Keratinocyte (primary cell): ENCODE results near the gene MEFV. TPM values are rescaled to one million over a fixed set of nuclear protein-coding genes. Genes with fewer than 3 reads are reported as not detected.

ENCODE experiments used
- DNase-seq: peaks from one replicate; pipeline ENCODE4 v3.0.0-alpha.2; 2011; ENCODE audit warnings: low read depth, missing footprints, low spot score
- FAIRE-seq: peaks from 2 replicates; lab custom pipeline; 2011; peaks lifted over from hg19 to GRCh38; lab: Jason Lieb, UNC
- H2AFZ ChIP-seq: 2 replicates; pipeline ENCODE4 v1.6.0; 2012; ENCODE audit warnings: low read length, control low read depth, inconsistent platforms; ENCODE audit not compliant: control insufficient read depth
- H3K27ac ChIP-seq: 2 replicates; pipeline ENCODE4 v1.5.1; 2011; ENCODE audit warnings: low read length; ENCODE audit not compliant: control insufficient read depth, insufficient read depth
- H3K27me3 ChIP-seq: 3 replicates; pipeline ENCODE4 v1.6.0; 2011; ENCODE audit warnings: low read length; ENCODE audit not compliant: control insufficient read depth, insufficient read depth; ENCODE audit errors: extremely low read depth
- H3K36me3 ChIP-seq, 2 experiments: 2 replicates in 1 of 2; 3 replicates in 1 of 2; pipeline ENCODE4 v1.5.1; 2011; ENCODE audit warnings: low read length in 2 of 2, mild to moderate bottlenecking in 1 of 2; ENCODE audit not compliant: control insufficient read depth in 2 of 2, insufficient read depth in 2 of 2; ENCODE audit errors: extremely low read depth in 1 of 2
- H3K4me1 ChIP-seq: 3 replicates; pipeline ENCODE4 v1.5.1; 2011; ENCODE audit warnings: low read length; ENCODE audit not compliant: control insufficient read depth, insufficient read depth; ENCODE audit errors: extremely low read depth
- H3K4me2 ChIP-seq: 3 replicates; pipeline ENCODE4 v1.6.0; 2011; ENCODE audit warnings: low read depth, low read length; ENCODE audit not compliant: control insufficient read depth, insufficient read depth; ENCODE audit errors: extremely low read depth
- H3K4me3 ChIP-seq, 3 experiments: fragments of 200-600 bp in 1 of 3; sonication (generic) in 1 of 3; 2 replicates in 2 of 3; 3 replicates in 1 of 3; pipeline ENCODE4 v1.5.1; 2011 to 2016; ENCODE audit warnings: low read length in 3 of 3, mild to moderate bottlenecking in 3 of 3, control low read depth in 2 of 3, inconsistent platforms in 1 of 3, low read depth in 1 of 3, mixed read lengths in 1 of 3, mixed run types in 1 of 3, moderate library complexity in 1 of 3; ENCODE audit not compliant: control insufficient read depth in 2 of 3, insufficient read depth in 2 of 3; ENCODE audit errors: extremely low read depth in 1 of 3
- H3K79me2 ChIP-seq: 2 replicates; pipeline ENCODE4 v1.6.0; 2012; ENCODE audit warnings: low read length; ENCODE audit not compliant: control insufficient read depth, insufficient read depth
- H3K9ac ChIP-seq: 3 replicates; pipeline ENCODE4 v1.6.0; 2011; ENCODE audit warnings: low read length; ENCODE audit not compliant: control insufficient read depth, insufficient read depth; ENCODE audit errors: extremely low read depth
- H3K9me1 ChIP-seq: 3 replicates; pipeline ENCODE4 v1.6.0; 2011; ENCODE audit warnings: low read length; ENCODE audit not compliant: control insufficient read depth, insufficient read depth; ENCODE audit errors: extremely low read depth
- H3K9me3 ChIP-seq: 2 replicates; pipeline ENCODE4 v1.5.1; 2012; ENCODE audit warnings: low read depth, low read length; ENCODE audit not compliant: control insufficient read depth
- H4K20me1 ChIP-seq: 3 replicates; pipeline ENCODE4 v1.6.0; 2011; ENCODE audit warnings: low read length; ENCODE audit not compliant: control insufficient read depth, insufficient read depth; ENCODE audit errors: extremely low read depth
- CTCF ChIP-seq, 3 experiments: IDR thresholded peaks in 1 of 3; conservative IDR thresholded peaks in 1 of 3; optimal IDR thresholded peaks in 1 of 3; 2 replicates in 2 of 3; 3 replicates in 1 of 3; pipeline versions ENCODE3 to v1.5.1; 2011; ENCODE audit warnings: low read length in 3 of 3, mild to moderate bottlenecking in 3 of 3, moderate library complexity in 2 of 3, control low read depth in 1 of 3, inconsistent platforms in 1 of 3; ENCODE audit not compliant: insufficient read depth in 2 of 3; ENCODE audit errors: extremely low read depth in 1 of 3
- EZH2 ChIP-seq: IDR thresholded peaks from one replicate; pipeline ENCODE4 v1.6.1; 2012; ENCODE audit warnings: inconsistent platforms, mild to moderate bottlenecking, low read length, moderate library complexity
- dilution Hi-C: fragments of 300-500 bp; cut with MboI; formaldehyde crosslinking; loops from one replicate; pipeline ENCODE4 v1.7.0; 2020; ENCODE audit warnings: low sequenced_read_pairs; ENCODE audit not compliant: extremely low pct_ligation_motif_present
- polyA plus RNA-seq, 5 experiments: library from polyadenylated mRNA; depleted of rRNA in 3 of 5; stranded (reverse) in 3 of 5; stranded (forward) in 1 of 5; unstranded in 1 of 5; fragments of >200 nt; gene quantifications; 1 replicate in 1 of 5; 2 replicates in 3 of 5; 3 replicates in 1 of 5; pipeline versions ENCODE4 v1.2.1 to v1.2.3, GENCODE V29; 2011 to 2012; ENCODE audit warnings: missing spikeins in 2 of 5, low read depth in 1 of 5, low replicate concordance in 1 of 5

Gene MEFV
- polyA plus RNA-seq, 1 donor (not counting 4 experiments of a cell fraction or from before 2014, with no cell fraction given): not detected

GRCh38 chr16:3281222-3281820, 24.9 kb upstream of the MEFV start:
- TF ChIP-seq CTCF (optimal IDR thresholded peaks at IDR 0.05 in 1 of 3, IDR thresholded peaks at IDR 0.05 in 1 of 3, conservative IDR thresholded peaks at IDR 0.05 in 1 of 3; ENCODE audit: extremely low read depth in 1 of 3, insufficient read depth in 2 of 3, low read length in 3 of 3) (no peak), EZH2 (no peak)
- no peak overlapping the region for H3K4me2 ChIP-seq

GRCh38 chr16:3276679-3277078, 20.2 kb upstream of the MEFV start:
- H3K36me3 ChIP-seq: no peaks in the 10 kb centered on the region
- no peak overlapping the region for H3K9ac ChIP-seq
- H3K4me3 ChIP-seq: no peak overlapping the region
- H3K27me3 ChIP-seq: peaks cover 5% of the 10 kb centered on the region
- TF ChIP-seq EZH2 (no peak), CTCF (optimal IDR thresholded peaks at IDR 0.05 in 1 of 3, IDR thresholded peaks at IDR 0.05 in 1 of 3, conservative IDR thresholded peaks at IDR 0.05 in 1 of 3; ENCODE audit: extremely low read depth in 1 of 3, insufficient read depth in 2 of 3, low read length in 3 of 3) (no peak)
- DNase-seq: no peak
- H3K79me2 ChIP-seq: no peaks in the 10 kb centered on the region
- dilution Hi-C loops: no loop called here
- H3K4me2 ChIP-seq: no peak overlapping the region
- H4K20me1 ChIP-seq: no peaks in the 10 kb centered on the region
- no peaks in the 10 kb centered on the region for H3K9me3 ChIP-seq
- FAIRE-seq: no peak
- no peaks in the 10 kb centered on the region for H3K4me1 ChIP-seq
- no peaks in the 10 kb centered on the region for H3K9me1 ChIP-seq
- no peak overlapping the region for H2AFZ ChIP-seq
- no peak overlapping the region for H3K27ac ChIP-seq

More at GRCh38 chr16:3281222-3281820, 24.9 kb upstream of the MEFV start:
- H3K9me1 ChIP-seq: no peaks in the 10 kb centered on the region
- no peak overlapping the region for H3K9ac ChIP-seq
- no peak for DNase-seq
- H3K4me1 ChIP-seq: peaks cover 15% of the 10 kb centered on the region
- no peak overlapping the region for H2AFZ ChIP-seq
- peaks cover 4% of the 10 kb centered on the region for H3K27me3 ChIP-seq
- FAIRE-seq: no peak
- dilution Hi-C loops: no loop called here
- no peaks in the 10 kb centered on the region for H3K9me3 ChIP-seq
- H3K27ac ChIP-seq: no peak overlapping the region
- H4K20me1 ChIP-seq: no peaks in the 10 kb centered on the region
- no peak overlapping the region for H3K4me3 ChIP-seq
- H3K36me3 ChIP-seq: peaks cover 5 to 7% of the 10 kb centered on the region in 2 experiments
- peaks cover 31% of the 10 kb centered on the region for H3K79me2 ChIP-seq
